GM12873 (cell line): ENCODE measurements around the gene TMEM38A.

Experiments used
- CTCF ChIP-seq: IDR thresholded peaks from 2 replicates; pipeline ENCODE4 v1.5.1; 2012; ENCODE audit warnings: low read depth, mild to moderate bottlenecking, moderate library complexity, low read length, control low read depth; ENCODE audit not compliant: insufficient read depth; ENCODE audit errors: missing control alignments

The TMEM38A gene

GRCh38 chr19:16682539-16682938 is 21.6 kb downstream of the TMEM38A start:
- TF ChIP-seq CTCF: no peak

DNA sequence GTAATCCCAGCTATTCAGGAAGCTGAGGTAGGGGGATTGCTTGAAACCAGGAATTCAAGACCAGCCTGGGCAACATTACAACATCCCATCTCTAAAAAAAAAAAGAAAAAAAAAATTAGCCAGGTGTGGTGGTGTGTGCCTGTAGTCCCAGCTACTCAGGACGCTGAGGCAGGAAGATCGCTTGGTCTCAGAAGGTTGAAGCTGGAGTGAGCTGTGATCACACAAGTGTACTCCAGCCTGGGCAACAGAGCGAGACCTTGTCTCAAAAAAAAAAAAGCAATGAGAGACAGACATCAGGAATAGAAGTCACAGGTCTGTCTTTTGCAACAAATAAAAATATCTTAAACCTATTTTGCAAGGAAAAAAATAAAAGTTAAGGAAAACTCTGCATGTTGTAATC is 23.3 kb downstream of the TMEM38A start:
- no peak for TF ChIP-seq CTCF

DNA sequence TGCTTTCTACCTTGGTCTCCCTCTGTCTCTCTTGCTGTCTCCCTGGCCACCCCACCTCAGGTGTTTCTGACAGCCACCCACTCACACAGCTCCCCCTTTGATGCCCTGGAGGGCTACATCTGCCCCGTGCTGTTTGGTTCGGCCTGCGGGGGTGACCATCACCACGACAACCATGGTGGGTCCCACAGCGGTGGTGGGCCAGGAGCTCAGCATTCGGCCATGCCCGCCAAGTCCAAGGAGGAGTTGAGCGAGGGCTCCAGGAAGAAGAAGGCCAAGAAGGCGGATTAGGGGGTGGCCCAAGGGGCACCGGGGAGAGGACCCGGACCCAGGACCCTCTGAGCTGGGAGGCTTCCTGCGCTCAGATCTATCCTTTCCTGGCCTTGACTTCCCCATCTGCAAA is 27.1 kb downstream of the TMEM38A start:
- TF ChIP-seq CTCF: no peak

- TF ChIP-seq CTCF: no peak
Observed at GRCh38 chr19:16698914-16699313, 38.0 kb downstream of the TMEM38A start.

DNA sequence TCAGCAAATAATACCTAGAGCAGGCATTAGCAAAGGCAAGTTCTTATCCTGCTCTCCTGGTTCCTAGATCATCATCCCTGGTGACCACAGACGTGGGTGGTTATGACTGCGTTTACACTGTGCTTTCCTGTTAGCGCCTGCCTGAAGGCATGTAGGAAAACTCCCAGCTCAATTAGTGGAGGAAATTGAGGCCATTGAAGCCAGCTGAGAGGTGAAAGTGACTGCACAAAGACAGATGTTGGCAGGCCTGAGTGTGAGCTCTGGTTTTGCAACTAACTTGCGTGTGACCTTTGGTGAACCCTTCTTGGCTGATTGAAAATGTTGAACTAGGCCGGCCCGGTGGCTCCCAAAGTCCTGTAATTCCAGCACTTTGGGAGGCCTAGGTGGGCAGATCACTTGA is 41.2 kb downstream of the TMEM38A start:
- TF ChIP-seq CTCF: no peak

DNA sequence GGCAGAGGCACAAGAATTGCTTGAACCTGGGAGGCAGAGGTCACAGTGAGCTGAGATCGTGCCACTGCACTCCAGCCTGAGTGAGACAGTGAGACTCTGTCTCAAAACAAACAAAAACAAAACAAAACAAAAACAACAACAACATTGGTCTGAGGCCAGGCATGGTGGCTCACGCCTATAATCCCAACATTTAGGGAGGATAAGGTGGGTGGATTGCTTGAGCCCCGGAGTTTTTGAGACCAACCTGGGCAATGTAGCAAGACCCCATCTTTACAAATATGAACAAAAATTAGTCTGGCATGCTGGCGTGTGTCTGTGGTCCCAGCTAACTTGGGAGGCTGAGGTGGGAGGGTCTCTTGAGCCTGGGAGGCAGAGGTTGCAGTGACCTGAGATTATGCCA is 42.7 kb downstream of the TMEM38A start:
- no peak for TF ChIP-seq CTCF

DNA sequence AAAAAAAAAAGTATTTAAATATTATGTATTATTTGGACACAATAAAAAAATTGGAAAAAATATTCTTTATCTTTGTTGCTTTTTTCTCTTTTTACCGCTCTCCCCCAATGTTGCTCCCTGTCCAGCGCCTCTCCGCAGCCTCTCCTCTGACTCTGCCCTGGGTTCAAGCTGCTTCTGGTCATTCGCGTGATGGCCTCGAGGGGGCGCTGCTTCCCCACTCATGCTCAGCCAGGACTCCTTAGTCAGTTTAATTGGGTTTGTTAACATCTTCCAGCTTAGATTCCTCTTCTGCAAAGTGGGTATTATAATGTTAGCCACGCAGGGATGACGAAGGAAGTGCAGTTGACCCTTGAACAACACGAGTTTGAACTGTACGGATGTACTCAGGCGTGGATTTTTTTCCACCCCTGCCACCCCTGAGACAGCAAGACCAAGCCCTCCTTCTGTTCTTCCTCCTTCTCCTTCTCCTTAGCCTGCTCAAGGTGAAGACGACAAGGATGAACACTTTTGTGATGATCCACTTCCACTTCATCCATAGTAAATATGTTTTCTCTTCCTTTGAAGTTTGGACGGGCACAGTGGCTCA is 53.9 kb downstream of the TMEM38A start:
- TF ChIP-seq CTCF: peak; percentile 91
